HG02759 (cell line): ENCODE measurements around the gene HDHD2.
"Not testable (repeated sequence)": the region's sequence is repeated elsewhere in the genome, so short reads cannot be mapped to it uniquely, and the experiment has no call there.

Experiments
- ATAC-seq: cut with Tn5 transposase; IDR thresholded peaks from one replicate; pipeline ENCODE4 v1.9.1; 2021; ENCODE audit warnings: mild to moderate bottlenecking, moderate library complexity; ENCODE audit not compliant: unreplicated experiment

HDHD2 gene, protein sequence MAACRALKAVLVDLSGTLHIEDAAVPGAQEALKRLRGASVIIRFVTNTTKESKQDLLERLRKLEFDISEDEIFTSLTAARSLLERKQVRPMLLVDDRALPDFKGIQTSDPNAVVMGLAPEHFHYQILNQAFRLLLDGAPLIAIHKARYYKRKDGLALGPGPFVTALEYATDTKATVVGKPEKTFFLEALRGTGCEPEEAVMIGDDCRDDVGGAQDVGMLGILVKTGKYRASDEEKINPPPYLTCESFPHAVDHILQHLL

DNA sequence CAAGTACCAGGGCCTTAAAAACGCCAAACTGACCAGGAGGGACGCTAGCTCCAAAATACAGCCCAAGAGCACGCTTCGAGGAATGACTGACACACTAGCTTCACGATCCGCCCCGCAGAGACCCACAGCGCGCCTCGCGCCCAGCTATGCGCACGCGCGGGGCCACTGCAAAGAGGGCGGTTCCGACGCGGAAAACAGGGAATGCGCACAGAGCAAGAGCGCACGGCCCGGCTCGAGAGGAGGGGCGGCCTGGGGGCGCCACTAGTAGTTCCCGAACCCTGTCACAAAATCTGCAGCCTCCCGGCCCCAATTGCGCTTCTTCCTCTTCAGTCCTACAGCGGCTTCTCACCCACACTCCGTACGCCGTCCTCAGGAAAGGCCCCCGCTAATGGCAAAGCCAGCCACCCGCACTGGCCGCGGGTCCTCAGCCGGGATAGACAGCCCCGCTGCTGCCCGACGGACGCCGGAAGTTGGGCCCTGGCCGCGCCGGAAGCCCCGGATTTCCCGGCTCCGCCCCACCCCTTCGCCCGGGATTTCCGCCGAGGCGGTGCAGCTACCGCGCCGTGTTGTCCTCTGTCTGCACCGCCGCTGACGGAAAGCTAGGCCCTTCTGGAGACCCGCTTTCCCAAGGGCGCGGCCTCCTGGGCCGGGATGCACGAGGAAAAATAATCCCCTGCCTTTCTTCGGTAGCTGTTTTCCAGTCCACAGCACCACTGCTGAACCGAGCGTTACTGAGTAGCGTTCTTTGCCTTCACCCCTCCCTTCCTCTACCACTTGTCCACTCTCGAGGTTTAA is at the start of gene HDHD2:
Gene HDHD2, minus strand, starts transcription at position 472 of the 795 bp plus-strand sequence. CDS start 14,061 bp downstream, outside the sequence.
- peak; percentile 95 for ATAC-seq

DNA sequence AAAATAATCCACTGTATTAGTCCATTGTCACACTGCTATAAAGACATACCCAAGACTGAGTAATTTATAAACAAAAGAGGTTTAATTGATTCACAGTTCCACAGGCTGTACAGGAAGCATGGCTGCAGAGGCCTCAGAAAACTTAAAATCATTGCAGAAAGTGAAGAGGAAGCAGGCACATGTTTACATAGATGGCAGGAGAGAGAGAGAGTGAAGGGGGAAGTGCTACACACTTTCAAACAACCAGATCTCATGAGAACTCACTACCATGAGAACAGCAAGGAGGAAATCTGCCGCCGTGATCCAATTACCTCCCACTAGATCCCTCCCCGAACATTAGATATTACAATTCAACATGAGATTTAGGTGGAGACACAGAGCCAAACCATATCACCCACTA is 45.7 kb upstream of the HDHD2 start:
- ATAC-seq: not testable (repeated sequence)

DNA sequence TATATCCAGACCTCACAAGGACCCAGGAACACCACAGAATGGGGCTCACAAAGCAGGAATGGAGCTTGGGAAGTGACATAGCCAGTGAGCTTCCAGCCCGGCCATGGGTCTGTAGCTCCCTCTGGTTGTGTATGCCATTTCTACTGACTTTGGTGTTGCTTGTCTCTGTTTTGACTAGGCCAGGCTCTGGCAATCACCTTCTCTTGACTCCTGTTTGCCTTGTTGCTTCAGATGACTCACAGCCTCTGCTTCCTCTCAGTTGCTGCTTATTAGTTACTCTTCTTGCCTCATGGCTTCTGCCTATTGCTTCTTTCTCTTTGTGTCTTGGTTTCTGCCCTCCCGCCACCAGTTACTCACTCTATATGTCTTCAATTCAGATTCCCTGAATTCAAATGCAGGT is 41.7 kb upstream of the HDHD2 start:
- no peak for ATAC-seq

DNA sequence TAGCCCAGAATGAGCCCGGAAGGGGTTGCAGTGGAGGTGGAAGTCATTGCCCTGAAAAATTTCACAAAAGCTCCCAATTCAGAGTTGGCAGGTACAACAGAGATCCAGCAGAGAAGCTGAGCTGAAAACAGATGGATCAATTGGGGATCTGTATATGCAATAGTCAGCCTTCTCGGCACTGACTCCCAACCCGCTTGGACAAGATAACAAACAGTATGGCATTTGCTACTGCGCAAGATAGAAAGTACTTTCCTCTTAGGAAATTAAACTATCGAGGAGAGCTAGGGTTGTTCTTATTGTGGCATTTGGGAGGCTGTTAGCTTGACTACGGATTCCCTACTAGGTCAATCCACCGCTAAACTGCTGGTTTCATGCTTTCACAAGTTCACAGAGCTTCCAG is 37.4 kb upstream of the HDHD2 start:
- ATAC-seq: no peak

DNA sequence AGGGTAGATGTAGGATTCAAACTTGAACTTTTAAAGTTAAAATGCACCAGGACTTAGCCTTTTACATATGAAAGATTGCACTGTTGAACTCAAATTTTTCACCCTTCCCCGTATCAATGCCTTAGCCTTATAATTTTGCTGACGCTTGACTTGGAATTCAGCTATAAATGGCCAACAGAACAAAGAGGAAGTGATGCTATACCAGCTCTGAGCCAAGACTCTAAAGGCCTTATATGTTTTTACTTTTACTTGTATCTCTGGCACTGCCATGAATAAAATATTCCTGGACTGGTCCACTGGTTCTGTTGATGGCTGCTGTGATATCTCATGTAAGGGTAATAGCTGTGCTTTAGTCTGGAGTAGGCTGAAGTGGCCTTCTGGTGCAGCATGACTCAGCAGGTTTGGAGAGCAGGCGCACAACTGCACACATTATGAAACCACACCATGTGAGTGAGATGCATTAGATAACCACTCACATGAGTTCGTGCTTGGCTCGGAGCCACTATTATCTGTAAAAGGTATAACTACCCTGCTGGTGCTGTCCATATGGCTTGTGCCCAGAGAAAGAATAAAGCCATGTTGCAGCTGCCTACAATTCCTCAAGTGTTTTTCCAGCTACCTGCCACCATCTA is 34.2 kb upstream of the HDHD2 start:
- ATAC-seq: no peak

DNA sequence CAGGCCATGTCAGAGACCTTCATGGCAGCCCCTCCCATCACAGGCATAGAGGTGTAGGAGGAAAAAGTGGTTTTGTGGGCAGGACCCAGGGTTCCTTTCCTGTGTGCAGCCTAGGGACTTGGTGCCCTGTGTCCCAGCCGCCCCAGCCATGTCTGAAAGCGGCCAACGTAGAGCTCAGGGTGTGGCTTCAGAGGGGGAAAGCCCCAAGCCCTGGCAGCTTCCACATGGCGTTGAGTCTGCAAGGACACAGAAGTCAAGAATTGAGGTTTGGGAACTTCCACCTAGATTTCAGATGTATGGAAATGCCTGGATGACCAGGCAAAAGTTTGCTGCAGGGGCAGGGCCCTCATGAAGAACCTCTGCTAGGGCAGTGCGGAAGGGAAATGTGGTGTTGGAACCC is 31.9 kb upstream of the HDHD2 start:
- not testable (repeated sequence) for ATAC-seq

DNA sequence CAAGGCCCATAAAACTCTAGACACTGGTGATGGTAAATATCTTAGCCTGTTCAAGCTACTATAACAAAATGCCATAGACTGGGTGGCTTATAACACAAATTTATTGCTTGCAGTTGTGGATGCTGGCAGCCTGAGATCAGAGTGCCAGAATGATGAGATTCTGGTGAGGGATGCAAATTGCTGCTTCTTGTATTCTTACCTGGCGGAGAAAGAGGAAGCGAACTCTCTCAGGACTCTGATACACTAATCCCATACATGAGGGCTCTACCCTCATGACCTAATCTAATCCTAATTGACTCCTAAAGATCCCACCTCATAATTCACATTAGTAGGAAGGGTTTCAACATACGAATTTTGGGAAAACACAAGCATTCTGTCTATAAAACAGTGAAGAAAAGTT is 30.5 kb upstream of the HDHD2 start:
- ATAC-seq: no peak

DNA sequence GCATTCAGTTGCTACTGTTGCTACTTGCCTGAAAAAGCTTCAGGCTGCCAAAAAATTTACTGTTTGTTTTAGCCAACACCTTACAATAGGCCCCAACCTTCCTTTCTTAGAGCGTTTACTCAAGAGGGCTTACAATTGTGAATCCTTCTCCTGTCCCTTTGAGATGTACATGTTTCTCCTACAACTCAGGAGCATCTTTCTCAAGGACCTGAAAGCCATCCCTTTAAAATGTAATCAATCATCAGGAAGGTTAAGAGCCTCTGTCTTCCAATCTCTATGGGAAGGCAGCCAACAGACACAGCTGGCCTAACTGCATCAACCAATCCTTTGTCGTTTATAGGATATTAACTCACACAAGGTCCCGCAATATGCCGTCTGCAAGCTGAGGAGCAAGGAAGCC is 29.2 kb upstream of the HDHD2 start:
- no peak for ATAC-seq

DNA sequence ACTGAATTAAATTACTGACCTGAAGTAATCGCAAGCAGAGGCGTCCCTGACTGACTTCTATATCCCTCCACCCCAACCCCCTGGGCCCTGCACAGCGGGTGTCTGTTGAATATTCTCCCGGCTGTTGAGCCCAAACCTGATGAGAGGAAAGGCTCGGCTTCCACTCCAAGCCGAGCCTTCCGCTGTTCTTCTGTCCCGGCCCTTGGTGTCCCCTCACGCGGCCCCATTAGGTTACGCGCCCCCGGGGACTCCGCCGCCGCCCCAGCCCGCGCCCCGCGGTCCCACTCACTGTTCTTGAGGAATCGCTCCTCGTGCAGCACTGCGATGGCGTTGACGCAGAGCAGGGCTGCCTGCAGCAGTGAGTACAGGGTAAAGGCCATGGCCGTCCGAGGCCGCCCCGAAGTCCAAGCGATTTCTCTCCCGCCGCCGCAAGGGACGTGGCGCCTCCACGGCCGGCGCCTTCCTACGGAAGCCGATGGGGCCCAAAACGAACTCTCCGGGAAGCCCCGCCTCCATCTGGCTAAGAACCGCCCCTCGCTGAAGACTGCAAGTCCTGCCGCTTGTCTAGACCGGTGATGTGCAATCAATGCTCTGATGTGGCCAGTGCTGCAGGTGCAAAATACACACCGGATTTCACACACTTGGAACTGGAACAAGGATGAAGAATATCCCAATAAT is 25.7 kb upstream of the HDHD2 start, which contains the start of gene IER3IP1:
Gene IER3IP1, minus strand, starts transcription at position 467 of the 678 bp plus-strand sequence. Its CDS starts 87 bp downstream, at position 380.
- peak; percentile 92 for ATAC-seq

DNA sequence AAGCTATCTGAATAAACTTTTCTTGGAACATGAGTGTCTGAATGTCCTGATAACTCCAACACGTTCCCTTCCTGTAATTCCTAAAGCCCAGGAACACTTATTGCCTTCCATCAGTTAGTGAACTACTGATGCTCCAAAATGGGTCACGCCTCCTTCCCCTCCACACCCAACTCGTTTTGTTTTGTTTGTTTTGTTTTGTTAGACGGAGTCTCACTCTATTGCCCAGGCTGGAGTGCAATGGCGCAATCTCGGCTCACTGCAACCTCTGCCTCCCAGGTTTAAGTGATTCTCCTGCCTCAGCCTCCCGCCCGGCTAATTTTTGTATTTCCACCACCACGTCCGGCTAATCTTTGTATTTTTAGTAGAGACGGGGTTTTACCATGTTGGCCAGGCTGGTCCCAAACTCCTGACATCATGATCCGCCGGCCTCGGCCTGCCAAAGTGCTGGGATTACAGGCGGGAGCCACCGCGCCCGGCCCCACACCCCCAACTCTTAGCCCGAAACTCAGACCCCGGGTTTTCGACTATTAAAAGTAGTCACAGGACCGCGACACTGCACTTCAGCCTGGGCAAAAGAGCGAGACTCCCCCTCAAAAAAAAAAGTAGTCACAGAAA is 25.1 kb upstream of the HDHD2 start:
- peak; percentile 18 for ATAC-seq

DNA sequence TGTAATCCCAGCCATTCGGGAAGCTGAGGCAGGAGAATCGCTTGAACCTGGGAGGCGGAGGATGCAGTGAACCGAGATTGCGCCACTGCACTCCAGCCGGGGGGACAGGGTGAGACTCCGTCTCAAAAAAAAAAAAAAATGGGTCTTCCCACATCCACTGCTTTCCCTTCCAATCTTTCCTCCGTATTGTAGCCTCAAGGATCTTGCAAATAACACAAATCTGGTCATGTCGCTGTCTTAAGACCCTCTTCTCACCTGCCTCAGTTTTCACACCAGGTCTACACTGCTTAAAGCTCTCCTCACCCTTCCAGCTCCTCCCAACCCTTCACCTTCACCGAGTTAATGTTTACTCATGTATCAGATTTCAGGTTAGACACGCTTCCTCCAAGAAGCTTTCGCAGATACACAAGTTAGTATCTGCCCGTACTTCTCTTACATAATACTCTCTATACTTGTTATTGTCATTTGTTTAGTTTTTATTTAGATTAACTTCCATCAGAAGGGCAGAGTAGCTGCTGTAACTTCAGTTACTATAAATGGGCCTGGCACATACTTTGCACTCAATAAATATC is 24.3 kb upstream of the HDHD2 start:
- no peak for ATAC-seq

DNA sequence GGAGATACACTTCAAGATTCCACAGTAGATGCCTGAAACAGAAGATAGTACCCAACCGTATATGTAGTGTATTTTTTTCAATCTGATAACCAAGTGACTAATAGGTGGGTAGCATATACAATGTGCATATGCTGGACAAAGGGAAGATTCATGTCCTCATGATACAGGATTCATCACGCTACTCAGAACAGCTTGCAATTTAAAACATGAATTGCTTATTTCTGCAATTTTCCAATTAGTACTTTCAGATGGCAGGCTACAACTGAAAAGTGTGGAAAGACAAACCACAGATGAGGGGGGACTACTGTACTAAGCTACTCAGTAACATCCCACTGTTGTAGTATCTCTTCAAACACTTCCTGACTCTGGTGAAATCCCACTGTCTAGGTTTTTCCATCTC is 22.2 kb upstream of the HDHD2 start:
- ATAC-seq: no peak

DNA sequence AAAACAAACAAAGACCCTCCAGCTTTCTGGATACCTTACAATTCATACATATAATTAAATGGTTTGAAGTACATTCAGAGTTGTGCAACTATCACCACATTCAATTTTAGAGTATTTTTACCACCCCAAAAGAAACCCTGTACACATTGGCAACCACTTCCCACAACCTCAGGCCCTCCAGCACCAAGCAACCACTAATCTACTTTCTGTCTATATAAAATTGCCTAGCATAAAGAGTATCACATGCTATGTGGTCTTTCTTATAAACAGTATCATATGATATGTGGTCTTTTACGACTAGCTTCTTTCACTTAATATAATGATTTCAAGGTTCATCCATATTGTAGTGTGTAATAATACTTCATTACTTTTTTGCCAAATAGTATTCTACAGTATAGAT is 18.6 kb upstream of the HDHD2 start:
- ATAC-seq: no peak

DNA sequence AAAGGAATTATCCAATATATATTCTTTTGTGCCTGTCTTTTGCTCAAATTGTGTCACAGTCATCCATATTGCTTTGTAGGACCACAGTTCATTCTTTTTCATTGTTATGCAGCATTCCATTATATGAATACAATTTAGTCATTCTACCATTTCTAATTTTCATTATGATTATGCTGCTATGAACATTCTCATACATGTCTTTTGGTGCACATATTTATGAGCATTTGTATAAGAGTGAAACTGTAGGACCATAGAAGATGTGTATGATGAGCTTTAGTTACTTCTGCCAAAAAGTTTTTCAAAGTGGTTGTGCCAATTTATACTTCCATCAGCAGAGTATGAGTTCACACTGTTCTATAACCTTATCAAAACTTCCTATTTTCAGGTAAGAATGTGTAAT is 18.2 kb upstream of the HDHD2 start:
- no peak for ATAC-seq

DNA sequence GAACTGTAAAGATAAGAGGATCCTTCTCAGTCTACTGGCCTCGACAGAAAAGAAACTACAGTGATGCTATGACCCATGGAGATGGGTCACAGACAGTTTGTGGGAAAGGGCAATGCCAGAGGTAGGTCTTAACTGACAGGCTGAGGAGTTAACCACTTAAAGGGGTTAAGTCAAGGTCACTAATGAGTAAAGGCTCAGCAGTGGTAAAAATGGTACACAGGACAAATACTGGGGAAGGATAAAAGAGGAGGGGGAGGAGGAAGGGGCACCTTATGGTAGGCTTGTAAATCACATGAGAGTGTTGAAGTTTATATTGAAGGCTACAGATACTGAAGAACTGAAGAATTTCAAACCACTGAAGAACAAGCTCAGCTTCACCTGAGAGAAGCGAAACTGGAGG is 16.0 kb upstream of the HDHD2 start:
- ATAC-seq: no peak

DNA sequence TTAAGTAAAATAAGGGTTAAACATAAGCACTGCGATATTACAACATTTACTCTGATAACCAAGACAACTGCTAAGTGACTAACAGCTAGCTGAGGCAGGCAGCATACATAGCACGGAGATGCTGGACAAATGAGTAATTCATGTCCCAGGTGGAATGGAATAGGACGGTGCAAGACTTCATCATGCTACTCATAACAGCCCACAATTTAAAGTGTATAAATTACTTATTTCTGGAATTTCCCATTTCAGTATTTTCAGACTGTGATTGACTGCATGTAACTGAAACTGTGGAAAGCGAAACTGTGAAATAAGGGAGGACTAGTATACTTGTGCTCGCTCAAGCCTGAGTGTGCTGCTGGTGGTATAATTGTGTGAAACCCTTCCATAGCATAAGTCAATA is 12.9 kb upstream of the HDHD2 start:
- ATAC-seq: peak; percentile 90

DNA sequence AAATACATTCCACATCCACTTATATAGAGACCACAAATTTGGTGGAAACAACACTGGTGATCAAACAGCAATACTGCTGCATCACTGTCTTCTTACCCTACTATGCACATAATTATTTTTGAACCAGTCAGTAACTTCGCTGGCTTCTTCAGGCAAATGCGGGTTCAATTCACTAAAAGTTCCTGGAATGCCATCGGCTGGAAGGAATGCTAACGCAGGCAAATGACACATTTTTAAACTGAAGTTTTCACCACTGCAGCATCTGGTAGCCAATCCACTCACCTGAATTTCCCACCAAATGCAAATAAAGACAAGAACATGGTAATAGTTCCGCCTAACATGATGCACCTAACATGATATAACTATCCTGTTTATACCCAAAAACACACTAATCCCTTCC is 10.0 kb upstream of the HDHD2 start:
- no peak for ATAC-seq

DNA sequence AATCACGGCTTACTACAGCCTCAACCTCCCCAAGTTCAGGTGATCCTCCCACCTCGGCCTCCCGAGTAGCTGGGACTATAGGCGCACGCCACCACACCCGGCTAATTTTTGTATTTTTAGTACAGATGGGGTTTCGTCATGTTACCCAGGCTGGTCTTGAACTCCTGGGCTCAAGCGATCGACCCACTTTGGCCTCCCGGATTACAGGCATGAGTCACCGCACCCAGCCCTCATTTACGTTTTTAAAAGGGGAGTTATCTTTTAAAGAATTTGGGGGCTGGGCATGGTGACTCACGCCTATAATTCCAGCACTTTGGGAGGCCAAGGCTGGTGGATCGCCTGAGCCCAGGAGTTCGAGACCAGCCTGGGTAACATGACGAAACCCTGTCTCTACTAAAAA is 8.1 kb upstream of the HDHD2 start:
- not testable (repeated sequence) for ATAC-seq

DNA sequence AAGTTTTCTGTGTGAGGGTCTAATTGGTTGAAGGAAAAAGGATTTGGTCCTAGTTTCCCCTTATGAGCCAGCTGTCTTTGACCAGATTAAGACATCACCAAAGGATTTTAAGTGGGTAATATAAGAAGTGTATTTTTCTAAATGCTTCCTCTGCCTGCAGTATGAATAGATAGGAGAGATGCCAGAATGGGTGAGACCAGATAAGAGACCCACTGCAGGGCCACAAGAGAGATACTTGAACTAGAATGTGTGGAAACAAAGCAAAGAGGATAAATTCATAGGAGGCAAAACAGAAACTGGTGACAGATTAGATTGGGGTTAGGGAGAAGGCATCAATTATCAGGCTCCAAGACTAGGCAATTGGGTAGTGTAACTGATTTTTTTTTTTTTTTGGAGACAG is 1.1 kb upstream of the HDHD2 start:
- no peak for ATAC-seq

DNA sequence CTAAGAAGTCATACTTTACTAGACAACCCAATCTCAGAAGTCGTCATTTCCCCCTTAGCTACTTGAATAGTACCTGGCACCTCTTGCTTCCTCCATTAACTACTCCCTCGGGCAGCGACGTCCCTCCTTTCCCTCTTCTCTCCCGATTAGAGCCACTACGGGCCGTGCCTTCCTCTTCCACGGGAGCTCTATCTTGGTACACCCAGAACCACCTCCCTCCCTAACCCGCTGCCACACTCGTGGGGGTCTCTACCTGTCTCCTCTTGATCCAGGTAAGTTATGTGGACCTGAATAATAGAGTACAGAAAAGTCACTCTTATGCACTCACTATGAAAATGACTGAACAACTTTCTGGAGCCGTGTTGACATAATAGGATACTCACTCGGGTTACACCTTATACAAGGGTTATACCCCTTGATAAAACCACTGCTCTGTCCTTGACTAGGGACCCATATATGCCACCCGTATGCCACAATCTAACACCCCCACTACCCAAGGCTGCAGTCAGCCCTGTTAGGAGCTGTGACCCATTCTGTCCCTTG is 595 bp upstream of the HDHD2 start:
- peak; percentile 5 for ATAC-seq
